CD4-positive, alpha-beta T cell treated with Interleukin-17A for 4 hours (primary cell): ENCODE results near the gene CYTH4.

ENCODE experiments used
- DNase-seq: peaks from one replicate; pipeline ENCODE4 v3.0.0-alpha.2; 2020; ENCODE audit warnings: mixed read lengths

Gene CYTH4

DNA sequence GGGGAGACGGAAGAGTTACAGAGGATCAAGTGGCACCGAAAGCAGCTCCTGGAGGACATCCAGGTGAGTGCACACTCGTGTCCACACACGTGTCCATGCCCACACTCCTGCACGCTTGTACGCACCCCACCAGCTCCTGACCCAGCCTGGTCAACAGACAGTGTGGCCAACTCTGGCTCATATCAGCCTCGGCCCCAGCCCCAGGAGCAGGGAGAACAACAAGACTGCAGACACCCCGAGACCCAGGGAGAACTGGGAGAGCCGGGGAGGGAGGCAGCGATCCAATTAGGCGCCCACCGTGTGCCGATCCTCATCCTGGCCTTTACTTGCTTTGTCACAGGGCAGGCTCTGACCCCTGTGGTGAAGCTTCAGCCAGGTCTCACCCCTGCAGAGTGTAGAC, 10.3 kb downstream of the CYTH4 start:
- no peak for DNase-seq

DNA sequence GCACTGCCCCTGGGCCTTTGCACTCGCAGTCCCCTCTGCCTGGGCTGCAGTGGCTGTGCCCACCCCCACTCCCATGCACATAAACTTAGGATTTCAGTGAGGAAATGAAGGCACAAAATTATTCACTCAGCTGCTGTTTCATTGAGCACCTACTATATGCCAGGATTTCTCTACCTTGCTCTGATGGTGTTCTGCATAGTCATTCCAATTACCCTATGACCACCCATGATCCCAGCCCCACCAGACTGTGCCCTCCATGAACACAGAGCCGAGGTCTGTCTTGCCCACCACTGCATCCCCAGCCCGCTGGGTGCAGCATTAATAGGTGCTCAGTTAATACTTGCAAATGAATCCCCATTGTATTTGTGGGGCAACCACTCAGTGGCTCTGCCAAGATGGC, 10.9 kb downstream of the CYTH4 start:
- DNase-seq = no peak

DNA sequence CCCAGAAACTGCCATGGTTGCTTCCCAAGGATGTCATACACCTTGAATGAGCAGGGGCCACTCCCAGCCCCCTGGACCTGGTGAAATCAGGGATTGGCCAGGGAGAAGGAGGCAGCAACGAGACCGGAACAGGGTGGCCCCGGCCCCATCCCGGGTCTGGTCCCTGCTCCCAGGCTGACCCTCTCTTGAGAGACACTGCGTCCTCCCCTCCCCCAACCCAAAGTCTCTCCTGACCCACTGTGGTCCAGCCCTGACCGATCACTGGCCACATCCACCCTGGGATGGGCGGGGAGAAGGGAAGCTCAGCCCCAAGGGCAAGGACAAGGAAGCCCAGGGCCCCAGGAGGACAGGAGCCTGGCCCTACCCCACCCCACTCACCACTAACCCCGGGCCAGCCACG, 12.4 kb downstream of the CYTH4 start:
- DNase-seq = no peak

DNA sequence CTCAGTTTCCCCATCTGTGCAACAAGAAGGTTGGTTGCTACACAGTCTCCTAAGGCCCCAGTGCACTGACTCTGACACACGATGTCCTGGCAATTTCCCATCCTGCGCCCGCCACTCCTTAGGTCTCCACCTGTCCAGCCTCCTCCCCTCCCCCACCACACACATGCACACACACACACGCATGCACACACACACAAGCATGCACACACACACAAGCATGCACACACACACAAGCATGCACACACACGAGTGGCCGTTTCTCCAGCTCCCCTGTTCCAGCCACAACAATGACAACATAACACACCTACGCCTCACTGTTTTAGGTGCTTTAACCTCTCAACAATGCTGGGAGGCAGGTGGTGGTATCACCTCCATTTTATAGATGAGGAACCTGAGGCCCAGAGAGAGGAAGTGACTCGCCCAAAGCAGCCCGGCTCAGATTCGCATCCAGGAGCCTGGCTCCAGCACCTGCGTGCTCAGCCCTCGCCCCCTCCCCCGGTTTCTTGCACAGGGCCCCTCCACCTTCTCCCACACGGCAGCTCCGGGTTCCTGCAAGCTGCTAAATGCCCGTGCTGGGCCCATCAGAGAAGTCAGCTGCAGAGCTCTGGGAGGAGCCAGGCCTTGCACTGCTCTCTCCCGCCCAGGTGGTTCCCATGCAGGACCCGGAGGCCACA, 13.0 kb downstream of the CYTH4 start:
- peak; percentile 44 for DNase-seq

DNA sequence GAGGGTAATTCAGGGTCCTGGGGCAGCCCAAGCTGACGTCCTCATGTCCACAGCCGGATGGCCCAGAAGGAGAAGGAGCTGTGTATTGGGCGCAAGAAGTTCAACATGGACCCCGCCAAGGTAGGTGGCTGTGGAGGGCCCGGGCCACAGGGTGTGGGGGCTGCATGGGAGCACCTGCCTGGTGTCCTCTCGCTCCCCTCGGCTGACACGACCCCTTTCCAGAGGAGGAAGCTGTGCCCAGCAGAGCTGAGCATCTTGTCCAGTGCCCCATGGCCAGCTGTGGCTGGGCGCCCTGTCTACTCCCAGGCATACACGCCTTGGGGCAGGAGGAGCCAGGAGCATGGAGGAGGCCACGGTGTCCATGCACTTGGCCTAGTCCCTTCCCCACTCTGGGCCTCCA, 13.6 kb downstream of the CYTH4 start:
- no peak for DNase-seq

DNA sequence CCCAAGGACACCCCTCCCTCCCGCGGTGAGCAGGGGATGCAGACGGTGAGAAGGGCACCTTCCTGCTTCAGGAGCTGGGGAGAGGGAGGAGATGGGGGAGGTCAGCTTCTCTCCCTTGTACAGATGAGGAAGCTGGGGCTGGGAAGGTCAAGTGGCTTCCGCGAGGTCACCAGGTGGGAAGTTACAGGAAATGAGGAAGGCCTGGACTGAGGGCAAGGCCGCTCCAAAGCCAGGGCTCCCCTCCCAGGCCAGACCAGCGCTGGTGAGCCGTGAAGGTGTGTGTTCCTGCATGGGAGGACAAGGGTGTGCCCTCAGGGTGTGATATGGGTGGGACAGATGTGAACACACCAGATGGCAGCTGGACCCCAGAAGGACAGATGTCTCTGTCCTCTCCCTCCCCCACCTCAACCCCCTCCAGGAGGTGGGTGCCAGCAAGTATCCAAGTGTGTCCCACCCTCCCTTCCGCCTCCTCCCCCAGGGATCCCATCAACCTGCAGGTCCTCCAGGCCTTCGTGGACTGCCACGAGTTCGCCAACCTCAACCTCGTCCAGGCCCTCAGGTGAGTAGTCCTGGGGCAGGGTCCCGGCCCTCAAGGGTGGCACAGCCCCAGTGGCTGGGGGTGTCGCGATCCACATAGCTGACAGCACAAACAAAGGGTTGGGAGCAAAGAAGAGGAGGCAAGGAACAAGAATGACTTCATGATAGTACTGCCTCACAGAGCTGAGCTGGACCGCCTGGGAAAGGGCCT, 16.6 kb downstream of the CYTH4 start:
- DNase-seq = no peak

DNA sequence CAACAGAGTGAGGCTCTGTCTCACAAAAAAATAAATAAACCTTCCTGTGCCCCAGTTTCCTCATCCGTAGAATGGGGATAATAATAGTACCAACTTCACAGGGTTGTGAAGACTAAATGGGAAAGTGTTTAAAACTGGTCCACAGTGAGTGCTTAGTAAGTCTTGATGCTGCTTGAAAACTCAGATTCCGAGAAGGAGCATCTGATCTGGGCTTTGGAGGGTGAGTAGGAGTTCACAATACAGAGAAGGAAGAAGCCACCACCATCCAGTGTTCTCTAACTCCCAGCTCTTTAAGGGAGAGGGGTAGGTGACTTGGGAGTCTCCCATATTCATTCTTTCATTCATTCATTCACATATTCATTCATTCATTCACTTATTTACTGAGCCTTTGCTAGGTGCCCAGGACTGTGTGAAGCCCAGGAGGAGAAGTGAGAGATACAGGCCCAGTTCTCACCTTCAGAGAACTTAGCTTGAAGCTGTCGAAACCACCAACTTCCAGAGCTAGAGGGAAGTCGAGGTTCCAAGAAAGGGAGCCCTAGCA, 17.7 kb downstream of the CYTH4 start:
- DNase-seq = no peak

DNA sequence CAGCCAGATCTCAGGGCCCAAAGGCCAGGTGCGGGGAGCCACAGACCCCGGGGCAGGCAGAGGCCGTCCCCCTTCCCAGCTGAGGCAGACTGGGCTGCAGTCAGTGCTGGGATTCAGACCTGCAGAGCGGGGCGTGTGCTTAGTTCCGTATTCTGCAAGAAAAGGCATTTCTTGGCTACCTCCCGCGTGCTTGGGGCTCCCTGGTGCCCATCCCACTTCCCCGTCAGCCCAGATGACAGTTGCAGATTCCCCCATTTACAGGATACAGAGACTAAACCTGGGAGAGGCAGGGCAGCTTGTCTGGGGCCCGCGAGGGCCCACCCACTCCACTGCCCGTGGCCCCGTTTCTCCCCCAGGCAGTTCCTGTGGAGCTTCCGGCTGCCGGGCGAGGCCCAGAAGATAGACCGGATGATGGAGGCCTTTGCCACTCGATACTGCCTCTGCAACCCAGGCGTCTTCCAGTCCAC, 18.3 kb downstream of the CYTH4 start:
- DNase-seq = peak; percentile 71

DNA sequence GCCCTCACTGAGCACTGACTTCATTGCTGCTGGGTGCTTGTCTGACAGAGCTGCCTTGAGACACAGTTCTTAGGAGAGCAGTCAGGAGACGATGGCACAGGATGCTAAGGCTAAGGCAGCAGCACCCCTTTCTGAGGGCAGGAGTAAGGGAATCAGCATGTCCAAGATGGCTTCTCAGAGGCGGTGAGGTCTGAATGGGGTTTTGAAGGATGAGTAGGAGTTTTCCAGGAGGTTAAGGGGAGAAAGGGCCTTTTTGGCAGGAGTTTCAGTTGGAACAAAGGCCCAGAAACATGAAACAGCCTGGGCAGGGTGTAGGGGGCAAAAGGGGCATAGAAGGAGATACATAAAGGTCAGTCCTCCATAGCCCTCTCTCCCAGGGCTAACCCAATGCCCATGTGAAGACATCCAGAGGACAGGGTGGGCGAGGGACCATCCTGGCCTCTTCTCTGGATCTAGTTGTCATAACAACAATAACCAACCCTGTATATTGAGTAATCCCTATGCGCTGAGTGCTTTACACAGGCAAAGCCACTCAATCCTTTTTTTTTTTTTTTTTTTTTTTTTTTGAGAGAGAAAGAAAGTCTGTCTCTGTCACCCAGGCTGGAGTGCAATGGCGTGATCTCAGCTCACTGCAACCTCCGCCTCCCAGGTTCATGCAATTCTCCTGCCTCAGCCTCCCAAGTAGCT, 19.0 kb downstream of the CYTH4 start:
- DNase-seq = no peak

DNA sequence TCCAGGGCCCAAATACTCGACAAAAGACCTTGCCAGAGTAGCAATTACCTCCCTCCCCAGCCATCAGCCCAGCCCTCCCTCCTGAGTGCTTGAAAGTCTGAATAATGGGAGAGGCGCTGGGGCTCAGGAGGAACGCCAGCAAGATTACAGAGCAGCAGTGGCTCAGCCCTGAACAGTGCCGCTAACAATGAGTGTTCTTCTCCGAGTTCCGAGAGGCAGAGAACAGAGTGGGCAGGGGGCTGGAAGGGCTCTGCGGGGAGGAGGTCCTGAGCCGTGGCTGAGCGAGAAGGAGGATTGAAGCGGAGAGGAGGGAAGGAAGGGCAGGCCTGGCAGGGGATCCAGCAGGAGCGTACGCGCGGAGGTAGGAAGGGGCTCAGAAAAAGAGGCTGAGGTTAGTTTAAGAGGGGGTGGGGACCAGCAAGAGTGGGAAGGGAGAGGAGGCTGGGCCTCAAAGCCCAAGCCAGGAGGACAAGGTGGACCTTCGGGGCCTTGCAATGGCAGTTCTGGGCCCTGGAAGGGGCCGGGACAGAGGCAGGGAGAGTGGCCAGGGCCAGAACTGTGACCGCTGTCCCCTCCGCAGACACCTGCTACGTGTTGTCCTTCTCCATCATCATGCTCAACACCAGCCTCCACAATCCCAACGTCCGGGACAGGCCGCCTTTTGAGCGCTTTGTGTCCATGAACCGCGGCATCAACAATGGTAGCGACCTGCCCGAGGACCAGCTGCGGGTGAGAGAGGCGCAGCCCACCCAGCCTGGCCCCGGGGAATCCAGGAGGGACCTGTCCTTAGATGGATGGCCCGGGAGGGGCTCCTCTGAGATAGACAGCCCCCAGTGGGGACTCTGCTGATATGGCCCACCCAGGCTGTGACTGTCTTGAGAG, 20.6 kb downstream of the CYTH4 start:
- no peak for DNase-seq

DNA sequence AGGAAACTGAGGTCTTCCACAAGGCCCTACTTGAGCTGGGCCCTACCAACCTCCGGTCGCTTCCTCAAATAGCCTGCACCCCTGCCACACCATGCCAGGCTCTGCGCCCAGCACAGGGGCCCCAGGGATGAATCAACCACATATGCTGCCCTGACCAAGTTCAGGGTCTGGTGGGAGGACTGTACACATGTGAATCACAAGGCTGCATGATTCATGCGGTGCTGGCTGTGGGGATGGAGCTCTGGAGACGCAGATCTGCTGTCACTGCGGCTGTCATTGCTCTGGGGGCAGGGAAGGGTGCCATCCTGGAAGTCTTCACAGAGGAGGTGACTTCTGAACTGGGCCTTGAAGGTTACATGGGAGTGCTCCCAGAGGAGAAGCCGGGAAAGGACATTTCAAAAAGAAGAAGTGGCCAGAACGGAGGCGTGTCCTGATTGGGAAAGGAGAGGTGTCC, 21.5 kb downstream of the CYTH4 start:
- peak; percentile 74 for DNase-seq

DNA sequence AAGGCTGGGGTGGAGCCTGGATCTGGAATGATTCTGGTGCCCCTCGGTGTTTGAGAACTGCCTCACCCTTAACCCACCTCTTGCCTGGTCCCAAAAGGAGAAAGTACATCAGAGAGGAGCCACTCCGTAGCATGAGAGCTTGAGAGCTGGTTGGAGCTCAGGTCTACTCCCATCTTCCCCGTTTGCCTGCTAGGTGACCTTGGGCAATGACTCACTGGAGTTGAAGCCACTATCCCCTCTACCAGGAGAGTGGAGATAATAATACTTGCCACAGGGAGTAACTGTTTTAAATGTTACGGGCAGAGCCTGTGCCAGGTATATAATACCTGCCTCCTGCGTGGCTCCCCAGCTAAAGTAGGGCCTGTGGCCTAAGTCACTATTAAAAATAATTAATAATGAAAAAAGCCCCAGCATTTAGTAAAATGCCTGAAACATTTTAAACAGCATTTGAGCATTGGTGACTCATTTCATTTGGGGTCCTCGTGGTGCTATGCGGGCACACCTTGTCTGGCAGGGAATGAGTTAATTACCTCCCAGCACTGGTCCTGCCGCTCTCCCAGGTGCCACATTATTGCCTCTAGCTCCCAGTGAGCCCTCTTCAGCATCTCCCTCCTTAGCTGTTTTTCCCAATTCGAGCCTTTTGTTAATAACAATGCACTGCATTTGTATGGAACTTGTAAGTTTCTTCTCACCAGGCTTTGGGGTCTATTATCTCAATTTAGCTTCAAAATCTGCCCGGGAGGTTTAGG, 22.5 kb downstream of the CYTH4 start:
- no peak for DNase-seq

DNA sequence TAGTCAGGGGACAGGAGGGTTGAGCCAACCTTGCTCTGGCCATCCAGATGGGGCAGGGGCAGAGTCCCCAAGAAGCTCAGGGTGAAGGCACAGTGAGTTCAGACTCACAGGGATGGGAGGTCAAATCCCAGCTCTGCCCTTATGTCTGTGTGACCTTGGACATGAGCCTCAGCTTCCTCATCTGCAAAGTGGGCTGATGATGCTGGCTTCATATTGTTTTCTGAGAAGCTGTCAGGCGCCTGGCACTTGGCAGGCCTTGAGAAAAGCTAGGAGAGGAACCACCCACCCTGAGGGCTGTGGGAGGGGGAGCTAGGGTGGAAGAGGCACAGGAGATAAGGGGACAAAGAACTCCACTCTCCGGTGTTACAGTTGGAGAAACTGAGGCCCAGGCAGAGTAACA, 23.6 kb downstream of the CYTH4 start:
- no peak for DNase-seq

DNA sequence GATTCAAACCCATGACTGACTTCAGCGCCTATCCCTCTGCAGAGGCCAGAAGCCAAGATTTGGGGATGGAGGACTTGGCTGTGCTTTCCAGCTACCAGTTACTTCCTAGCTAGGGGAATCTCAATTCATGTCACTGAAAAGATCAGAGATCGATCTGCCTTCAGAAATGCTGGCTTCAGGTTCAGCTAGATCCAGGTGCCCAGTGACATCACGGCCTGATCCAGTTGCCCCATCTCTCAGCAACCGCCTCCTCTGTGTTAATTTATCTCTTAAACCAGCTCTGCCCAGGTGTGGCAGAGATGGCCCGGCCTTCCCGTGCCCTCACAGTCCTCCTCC, 24.2 kb downstream of the CYTH4 start:
- DNase-seq = no peak

DNA sequence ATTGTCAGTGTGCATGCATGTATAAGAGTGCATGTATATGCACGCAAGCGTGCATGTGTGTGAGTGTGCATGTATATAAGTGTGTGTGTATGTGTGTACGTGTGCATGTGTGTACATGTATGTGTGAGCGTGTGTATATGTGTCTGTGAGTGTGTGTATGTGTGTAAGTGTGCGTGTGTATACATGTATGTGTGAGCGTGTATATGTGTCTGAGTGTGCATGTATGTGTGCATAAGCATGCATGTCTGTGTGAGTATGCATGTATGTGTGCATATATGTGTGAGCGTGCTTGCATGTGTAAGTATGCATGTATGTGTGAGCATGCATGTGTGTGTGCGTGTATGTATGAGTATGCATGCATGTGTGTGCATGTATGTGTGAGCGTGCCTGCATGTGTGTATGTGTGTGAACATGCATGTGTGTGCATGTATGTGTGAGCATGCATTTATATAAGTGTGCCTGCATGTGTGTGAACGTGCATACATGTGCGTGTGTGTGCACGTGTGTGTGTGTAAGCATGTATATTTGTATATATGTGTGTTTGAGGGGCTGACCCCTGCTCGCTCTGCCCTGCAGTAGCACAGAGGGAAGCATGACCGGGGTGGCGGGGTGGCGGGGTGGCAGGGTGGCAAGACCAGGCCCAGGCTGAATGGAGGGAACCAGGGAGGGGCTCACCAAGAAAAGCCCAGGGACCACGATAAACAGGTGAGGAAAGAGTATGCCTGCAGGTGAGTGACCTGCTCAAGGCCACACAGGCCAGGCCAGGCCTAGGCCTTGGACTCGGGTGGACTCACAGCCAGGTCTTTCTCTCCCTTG, 26.3 kb downstream of the CYTH4 start:
- no peak for DNase-seq

DNA sequence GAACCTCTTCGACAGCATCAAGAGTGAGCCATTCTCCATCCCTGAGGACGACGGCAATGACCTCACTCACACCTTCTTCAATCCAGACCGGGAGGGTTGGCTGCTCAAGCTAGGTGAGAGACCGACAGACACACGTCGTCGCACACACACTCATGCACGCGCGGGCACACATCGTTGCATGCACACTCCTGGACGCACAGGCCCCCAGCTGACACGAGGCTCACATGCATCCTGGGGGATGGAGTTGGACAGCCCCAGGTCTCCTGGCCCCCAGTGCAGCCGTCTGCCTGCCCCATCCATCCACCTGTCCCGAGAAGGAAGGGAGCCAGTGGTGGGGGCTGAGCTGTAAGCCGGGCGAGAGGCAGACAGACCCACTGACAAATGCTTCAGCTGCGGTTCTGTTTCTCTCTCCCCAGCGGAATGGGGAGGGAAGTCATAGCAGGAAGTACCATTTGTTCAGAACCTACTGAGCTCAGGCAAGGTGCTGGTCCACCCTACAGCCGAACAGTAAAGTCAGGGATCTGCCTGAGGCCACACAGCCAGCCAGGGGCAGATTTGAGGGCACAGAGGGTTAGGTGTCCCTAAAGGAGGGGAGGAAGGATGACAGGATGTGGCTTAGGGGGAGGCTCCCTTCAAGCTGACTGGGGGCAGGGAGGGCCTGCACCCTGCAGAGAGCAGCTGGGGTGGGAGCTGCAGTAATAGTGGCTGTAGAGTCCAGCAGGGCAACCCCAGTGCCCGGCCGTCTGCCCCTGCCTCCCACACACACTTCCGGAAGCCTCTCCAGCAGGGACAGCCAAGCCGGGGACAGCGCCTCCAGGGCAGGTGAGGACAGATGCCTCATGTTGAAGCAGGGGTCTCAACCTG, 27.1 kb downstream of the CYTH4 start:
- DNase-seq = peak; percentile 74

DNA sequence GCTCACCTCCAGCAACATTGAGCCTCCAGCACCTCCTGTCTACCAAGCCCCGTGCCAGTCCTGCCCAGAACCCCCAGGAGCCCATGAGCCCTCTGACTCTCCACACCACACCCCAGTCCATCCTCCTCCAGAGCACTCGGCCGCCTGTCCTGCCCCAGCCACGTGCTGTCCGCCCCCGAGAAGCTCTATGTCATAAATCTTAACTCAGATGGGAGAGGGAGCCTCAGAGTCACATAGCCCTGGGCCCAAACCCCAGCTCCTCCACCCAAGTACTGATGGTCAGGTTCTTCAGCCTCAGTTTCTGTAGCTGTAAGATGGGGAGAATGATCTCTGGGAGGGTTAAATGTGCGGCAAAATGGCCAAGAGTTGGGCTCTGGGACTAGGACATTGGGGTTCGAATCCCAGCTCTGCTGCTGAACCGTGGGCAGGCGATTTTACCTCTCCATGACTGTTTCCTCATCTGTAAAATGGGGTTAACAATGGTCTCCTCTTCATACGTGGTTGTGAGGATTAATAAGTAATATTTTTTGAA, 27.8 kb downstream of the CYTH4 start:
- DNase-seq = no peak

DNA sequence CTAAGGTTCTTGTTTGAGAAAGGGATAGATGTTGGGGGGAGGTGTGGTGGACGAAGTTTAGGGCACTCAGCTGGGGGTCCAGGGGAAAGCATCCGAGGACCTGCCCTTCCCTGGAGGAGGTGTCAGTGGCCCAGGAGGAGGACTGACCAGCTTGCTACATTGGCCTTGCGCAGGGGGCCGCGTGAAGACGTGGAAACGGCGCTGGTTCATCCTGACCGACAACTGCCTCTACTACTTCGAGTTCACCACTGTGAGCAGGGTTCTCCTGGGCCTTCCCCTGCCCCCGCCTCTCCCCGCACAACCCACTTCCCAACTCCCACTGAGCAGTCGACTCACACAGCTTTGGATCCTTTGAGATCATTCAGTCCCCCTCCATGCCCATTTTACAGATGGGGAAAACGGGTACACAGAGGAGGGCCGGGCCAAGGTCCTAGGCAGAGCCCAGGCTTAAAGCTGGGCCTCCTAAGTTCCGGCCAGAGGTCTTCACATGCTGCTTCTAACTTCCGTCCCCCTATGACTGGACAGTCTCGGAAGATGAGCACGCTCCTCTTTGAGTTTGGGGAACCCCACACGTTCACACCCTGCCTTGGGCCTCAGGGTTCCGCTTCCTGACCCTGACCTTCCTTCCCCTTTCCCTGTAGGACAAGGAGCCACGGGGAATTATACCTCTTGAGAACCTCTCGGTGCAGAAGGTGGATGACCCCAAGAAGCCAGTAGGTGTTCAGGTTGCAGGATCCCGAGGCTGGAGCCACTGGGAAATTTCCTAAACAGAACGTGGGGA, 28.7 kb downstream of the CYTH4 start:
- no peak for DNase-seq

DNA sequence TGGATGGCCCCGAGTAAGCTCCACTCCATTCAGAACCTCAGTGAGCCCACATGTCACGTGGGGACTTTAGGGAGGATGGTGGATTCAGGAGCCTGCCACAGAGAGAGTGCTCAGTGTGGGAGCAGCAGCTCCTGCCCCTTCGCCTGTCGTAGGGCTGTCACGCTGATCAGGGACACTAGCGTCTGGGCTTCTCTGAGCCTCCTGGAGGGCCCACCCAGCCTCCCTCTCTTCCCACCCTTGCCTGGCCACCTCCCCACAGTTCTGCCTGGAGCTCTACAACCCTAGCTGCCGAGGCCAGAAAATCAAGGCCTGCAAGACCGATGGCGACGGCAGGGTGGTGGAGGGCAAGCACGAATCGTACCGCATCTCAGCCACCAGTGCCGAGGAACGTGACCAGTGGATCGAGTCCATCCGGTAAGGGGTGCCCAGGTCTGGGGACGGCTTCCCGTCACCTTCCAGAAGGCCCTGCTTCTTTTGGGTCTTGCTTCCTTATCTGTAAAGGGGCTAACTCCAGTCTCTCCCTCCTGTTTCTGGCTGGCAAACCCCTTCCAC, 29.5 kb downstream of the CYTH4 start:
- no peak for DNase-seq
